SK-N-MC (cell line): ENCODE data around the gene MAML2.

Experiments
- DNase-seq: peaks from one replicate; pipeline ENCODE4 v3.0.0-alpha.2; 2011; ENCODE audit warnings: low read depth, low spot score
- H3K27ac ChIP-seq: fragments of 200-600 bp; sonication (generic); 2 replicates; pipeline ENCODE4 v1.5.1; 2016; ENCODE audit warnings: mixed run types
- H3K36me3 ChIP-seq: fragments of 200-600 bp; sonication (generic); 2 replicates; pipeline ENCODE4 v1.6.1; 2017; ENCODE audit warnings: antibody characterized with exemption, low read length, mixed read lengths; ENCODE audit not compliant: insufficient read depth
- H3K4me3 ChIP-seq: fragments of 200-600 bp; sonication (generic); 2 replicates; pipeline ENCODE4 v1.5.1; 2016
- H3K9ac ChIP-seq: fragments of 200-600 bp; sonication (generic); 2 replicates; pipeline ENCODE4 v1.8.0; 2017; ENCODE audit warnings: mixed run types, mixed read lengths; ENCODE audit not compliant: insufficient read length
- H3K9me3 ChIP-seq: fragments of 200-600 bp; sonication (generic); 2 replicates; pipeline ENCODE4 v1.6.1; 2017; ENCODE audit warnings: low read depth, mild to moderate bottlenecking, antibody characterized with exemption, low read length, moderate library complexity, mixed read lengths
- EZH2 ChIP-seq: fragments of 200-600 bp; sonication (generic); IDR thresholded peaks from one replicate; pipeline ENCODE4 v1.6.1; 2017; ENCODE audit warnings: antibody characterized with exemption
- FOXP2 ChIP-seq: optimal IDR thresholded peaks from 2 replicates; pipeline ENCODE3; 2011; ENCODE audit warnings: mild to moderate bottlenecking, moderate library complexity; ENCODE audit not compliant: insufficient read depth; ENCODE audit errors: extremely low read length, control extremely low read depth
- POLR2AphosphoS5 ChIP-seq: IDR thresholded peaks from 2 replicates; pipeline ENCODE4 v1.6.1; 2012; ENCODE audit warnings: mild to moderate bottlenecking, low read depth, low read length, borderline replicate concordance

The MAML2 gene

DNA sequence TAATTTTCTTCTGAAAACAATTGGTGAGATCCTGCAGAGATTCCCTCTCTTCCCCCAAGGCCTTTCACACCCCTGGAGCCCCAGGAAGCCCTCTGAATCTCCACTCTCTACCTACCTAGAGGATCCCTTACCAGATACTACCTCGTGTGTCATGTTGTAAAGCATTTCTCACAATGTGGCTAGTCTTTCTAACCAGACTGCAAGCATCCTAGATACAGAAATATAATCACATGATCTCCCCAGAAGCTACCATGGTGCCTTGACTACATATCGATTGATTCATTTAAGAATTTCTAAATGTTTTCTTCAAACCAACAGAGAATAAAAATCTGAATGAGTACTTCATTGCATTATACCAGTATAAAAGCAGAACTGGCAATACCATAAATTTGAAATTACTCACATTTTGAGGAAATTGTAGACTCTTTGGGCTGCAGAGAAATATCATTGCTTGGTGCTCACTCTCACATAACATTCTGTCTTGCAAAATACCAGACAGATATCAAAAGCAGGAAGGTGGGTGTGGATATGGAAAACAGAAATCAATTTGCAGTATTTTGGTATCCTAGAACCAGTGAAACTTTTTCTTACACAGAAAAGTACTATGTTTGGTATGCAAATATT is 113.5 kb downstream of the MAML2 start:
- no peak for TF ChIP-seq FOXP2
- Histone ChIP-seq H3K36me3 (no peaks in the 10 kb centered on the region), H3K9ac (no peak overlapping the region), H3K27ac (no peak overlapping the region), H3K4me3 (no peak overlapping the region), H3K9me3 (no peaks in the 10 kb centered on the region)
- DNase-seq: no peak

DNA sequence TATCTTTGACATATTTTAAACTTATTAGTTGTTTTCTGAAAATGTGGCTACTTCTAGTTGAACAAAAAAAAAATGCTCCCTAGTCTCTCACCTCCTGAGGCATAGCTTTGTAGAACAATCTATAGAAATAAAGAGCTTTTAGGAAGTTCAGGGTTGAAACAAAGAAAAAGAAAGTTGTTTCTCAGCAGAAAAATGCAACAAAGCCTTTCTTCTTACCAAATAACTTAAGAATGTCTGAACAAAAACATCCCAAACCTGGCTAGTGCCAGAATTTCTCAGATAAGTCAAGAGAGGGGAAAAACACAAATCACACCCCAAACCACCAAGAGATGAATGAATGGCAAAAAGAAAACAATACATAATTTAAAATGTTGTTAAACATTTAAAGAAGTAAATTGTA is 114.1 kb downstream of the MAML2 start:
- Histone ChIP-seq H3K27ac (no peak overlapping the region), H3K9me3 (no peaks in the 10 kb centered on the region), H3K36me3 (no peaks in the 10 kb centered on the region), H3K9ac (no peak overlapping the region), H3K4me3 (no peak overlapping the region)
- DNase-seq: no peak
- TF ChIP-seq EZH2 (no peak), FOXP2 (no peak), POLR2AphosphoS5 (no peak)

DNA sequence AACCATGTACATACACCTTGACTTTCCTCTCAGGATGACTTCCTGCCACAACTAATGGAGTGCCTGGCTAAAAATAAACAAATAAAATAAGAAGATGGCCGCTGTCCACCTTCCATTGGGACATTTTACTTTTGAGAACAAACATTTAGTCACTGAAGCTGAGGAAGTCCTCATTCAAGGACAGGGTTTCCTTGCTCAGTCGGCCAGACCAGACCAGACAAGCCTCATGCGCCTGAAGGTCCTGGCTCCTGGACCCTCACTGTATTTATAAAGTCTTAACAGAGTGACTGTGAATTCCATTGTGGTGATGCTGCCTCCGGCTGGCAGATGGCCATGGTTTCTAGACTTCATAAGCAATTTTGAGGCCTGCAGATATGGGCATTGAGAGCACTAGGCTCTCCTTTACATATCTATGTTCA is 114.5 kb downstream of the MAML2 start:
- Histone ChIP-seq H3K27ac (no peak overlapping the region), H3K9me3 (no peaks in the 10 kb centered on the region), H3K9ac (no peak overlapping the region), H3K4me3 (no peak overlapping the region), H3K36me3 (no peaks in the 10 kb centered on the region)
- TF ChIP-seq EZH2 (no peak), FOXP2 (no peak), POLR2AphosphoS5 (no peak)
- no peak for DNase-seq

DNA sequence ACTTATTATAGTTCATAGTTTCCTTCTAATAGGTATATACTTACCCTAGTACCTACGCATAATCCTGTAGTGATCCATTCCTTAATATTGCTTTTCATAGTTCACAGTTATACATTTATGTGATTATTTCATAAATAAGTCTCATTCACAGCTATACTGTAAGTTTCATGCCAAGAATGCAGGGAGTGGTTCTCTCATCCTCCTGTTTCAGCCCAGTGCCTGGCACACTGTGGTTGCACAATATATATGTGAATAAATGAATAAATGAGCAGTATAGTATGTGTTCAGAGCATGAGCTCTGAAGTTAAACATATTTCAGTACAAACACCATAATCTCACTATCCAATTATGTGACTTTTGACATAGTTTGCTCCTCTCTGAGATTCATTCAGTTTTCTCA is 115.8 kb downstream of the MAML2 start:
- no peak for DNase-seq
- Histone ChIP-seq H3K9me3 (no peaks in the 10 kb centered on the region), H3K4me3 (no peak overlapping the region), H3K36me3 (no peaks in the 10 kb centered on the region), H3K9ac (no peak overlapping the region), H3K27ac (no peak overlapping the region)
- TF ChIP-seq EZH2: no peak
- TF ChIP-seq POLR2AphosphoS5: no peak
- no peak for TF ChIP-seq FOXP2

DNA sequence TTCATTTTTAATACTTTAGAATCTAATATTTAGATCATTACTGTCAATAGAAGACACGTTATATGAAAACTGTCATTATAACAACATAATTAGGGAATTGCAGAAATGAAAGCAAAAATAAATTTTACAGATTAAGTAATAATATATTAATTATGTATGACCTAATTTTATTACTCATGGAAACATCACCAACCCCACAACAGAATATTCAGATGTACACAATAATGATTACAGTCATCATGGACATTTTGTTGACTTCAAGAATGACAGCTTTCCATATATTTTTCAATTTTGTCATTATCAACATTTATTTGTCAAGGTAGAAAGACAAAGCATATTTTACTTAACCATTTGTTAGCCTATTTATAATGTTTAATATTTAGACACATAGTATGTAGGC is 119.9 kb downstream of the MAML2 start:
- Histone ChIP-seq H3K36me3 (no peaks in the 10 kb centered on the region), H3K4me3 (no peak overlapping the region), H3K9ac (no peak overlapping the region), H3K9me3 (no peaks in the 10 kb centered on the region), H3K27ac (no peak overlapping the region)
- no peak for TF ChIP-seq EZH2
- DNase-seq: no peak

DNA sequence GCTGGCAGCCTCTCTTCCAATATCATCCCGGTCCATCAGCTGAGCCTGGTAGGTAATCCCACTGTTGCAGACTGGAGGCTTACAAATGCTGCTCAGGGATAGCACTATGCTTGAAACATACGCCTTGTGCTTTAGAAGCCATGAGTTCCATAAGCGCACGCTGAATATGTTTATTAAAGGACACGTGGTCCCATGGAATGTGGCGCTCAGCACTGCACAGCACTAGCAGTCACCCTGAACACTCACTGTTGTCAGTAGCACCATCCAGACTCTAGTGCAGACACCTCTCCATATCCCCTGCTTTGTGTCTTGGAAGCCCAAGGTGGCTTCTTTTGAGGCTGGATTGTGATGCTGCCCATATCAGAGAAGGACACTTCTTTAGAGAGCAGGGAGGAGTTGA is 120.9 kb downstream of the MAML2 start:
- Histone ChIP-seq H3K36me3 (no peaks in the 10 kb centered on the region), H3K4me3 (no peak overlapping the region), H3K9me3 (no peaks in the 10 kb centered on the region), H3K27ac (no peak overlapping the region), H3K9ac (no peak overlapping the region)
- TF ChIP-seq FOXP2 (no peak), EZH2 (no peak), POLR2AphosphoS5 (no peak)
- DNase-seq: no peak

DNA sequence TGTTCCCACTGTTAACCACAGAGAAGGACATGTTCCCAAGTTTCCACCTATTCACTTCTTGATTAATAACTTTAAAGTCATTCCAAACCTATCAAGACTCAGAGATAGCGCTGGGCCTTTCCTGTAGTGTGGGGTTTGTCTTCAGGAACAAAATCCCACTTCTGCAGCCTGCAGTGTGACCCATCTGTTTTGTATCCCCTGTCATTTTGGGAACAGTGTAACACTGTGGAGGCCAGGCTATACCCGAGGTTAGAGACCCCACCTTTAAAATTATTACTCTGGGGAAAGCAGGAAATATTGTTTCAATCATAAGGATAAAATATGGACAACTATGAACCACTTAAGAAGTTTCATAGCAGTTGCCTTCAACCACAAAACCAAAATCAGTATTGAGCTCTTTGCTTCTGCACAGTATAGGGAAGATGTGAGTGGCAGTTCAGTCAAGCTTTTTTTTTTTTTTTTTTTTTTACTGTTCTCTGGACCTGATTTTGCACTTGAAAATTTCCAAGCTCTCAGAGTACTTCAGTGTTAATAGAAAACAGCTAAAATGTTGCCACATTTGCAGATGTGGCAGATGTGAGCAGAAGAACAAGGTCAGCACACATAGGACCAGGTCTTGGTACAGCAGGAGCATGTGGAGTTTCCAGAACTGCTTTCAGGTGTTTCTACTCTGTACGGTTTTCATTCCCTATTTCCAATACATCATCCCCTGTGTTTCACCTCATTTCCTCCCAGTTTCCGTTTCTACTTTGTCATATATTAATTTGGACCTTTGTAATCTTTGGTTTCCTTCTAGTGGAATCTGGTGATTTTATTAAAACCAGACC is 121.5 kb downstream of the MAML2 start:
- Histone ChIP-seq H3K27ac (no peak overlapping the region; the same call in 1 of the 2 replicates), H3K9me3 (no peaks in the 10 kb centered on the region), H3K36me3 (no peaks in the 10 kb centered on the region), H3K9ac (no peak overlapping the region), H3K4me3 (no peak overlapping the region)
- TF ChIP-seq POLR2AphosphoS5: no peak
- no peak for TF ChIP-seq EZH2
- TF ChIP-seq FOXP2: no peak
- DNase-seq: no peak

DNA sequence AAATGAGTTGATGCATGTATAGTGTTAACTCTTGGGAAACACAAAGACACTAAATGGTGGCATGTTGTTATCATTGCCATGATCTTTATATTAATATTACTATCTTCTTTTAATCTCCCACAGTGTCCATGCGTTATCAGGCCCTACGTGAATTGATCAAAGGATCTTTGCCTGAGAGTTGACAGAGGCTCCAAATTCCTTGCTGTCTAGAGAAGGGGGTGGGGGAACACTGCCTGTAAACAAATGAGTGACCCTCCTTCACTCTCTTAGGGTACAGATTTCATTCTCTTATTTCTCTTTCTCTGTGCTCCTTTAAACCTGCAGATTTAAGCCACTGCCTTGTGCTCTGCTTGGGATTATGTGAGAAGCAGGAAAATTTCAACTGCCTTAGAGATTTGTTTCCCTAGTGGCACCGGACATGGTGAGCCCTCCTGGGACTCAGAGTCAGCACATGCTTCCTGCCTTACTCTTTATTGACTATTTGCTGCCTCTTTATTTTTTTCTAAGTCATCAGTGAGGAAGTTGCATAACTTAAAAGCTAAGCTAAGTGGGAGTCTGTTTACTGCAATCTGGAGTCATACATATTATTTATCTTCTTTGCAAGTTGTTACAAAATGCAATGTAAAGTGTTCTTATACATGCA is 122.9 kb downstream of the MAML2 start:
- no peak for TF ChIP-seq POLR2AphosphoS5
- TF ChIP-seq FOXP2: peak; percentile 74
- peak overlapping the region; percentile 59 for H3K4me3 ChIP-seq
- H3K9ac ChIP-seq: peak overlapping the region; percentile 17
- H3K36me3 ChIP-seq: no peaks in the 10 kb centered on the region
- peak; percentile 63 for DNase-seq
- H3K27ac ChIP-seq: peak overlapping the region; percentile 85
- H3K9me3 ChIP-seq: no peaks in the 10 kb centered on the region

DNA sequence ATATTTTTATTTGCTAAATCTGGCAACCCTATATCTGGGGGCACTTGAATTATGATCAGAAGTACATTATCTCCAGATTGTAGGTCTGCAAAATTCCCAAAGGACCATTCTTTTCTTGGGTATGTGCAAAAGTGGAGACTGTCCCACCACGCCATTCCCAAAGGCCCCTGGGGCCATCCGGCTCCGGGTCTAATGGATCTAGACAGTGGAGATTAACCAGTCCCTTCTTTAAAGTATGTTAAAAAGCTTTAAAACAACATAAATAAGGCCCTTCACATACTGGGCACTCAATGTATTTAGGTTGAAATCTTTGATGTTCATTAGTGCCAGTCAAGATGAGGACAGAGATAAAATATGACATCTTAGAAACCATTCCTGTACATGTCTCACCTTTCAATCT is 124.1 kb downstream of the MAML2 start:
- no peak overlapping the region for H3K27ac ChIP-seq

More for the DNA sequence above, 124.1 kb downstream of the MAML2 start:
- Histone ChIP-seq H3K9ac (no peak overlapping the region), H3K36me3 (no peaks in the 10 kb centered on the region), H3K9me3 (no peaks in the 10 kb centered on the region), H3K4me3 (no peak overlapping the region)
- DNase-seq: no peak
- TF ChIP-seq EZH2 (no peak), POLR2AphosphoS5 (no peak), FOXP2 (no peak)
